HK-2 (cell line): Measurements from ENCODE around the gene GPRC5D.

Experiments used
- DNase-seq: peaks from one replicate; pipeline ENCODE4 v3.0.0-alpha.2; 2018; ENCODE audit not compliant: unreplicated experiment

GPRC5D gene

DNA sequence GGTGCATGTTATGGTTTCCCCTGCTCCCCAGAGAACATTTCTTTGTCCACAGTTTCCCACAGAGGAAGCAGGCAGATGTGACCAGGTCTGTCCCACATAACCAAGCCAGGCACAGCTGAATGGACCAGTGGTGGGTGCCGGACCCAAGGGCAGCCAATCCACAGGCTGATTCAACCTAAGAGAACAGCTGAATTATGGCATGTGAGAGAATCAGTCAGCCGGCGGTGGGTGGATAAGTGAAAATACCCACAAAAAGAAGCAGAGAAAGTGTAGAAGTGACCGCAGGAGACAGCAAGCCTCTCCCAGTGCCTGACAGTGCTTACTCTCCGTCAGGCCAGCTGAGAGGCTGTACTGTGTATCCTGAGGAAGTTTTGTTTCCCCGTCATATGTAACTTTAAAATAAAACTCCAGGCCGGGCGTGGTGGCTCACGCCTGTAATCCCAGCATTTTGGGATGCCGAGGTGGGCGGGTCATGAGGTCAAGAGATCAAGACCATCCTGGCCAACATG, 14.9 kb downstream of the GPRC5D start:
- no peak for DNase-seq

DNA sequence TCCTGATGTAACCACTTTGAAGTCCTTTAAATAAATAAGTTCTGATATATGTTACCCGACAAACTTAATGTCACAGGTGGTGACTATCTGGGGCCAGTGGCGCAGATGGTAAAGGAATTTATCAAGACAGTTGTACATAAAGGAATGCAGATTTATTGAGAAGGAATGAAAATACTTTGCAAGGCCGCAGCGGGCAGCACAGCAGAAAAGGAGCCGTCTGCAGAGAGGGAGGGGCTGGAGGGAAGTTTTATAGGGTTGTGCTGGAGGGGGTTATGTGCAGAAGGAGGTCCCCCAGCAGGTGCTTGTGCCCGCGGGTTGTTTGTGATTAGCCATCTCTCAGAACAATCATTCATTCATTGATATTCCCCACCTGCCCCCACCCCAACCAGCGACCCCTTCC, 17.4 kb downstream of the GPRC5D start:
- no peak for DNase-seq

DNA sequence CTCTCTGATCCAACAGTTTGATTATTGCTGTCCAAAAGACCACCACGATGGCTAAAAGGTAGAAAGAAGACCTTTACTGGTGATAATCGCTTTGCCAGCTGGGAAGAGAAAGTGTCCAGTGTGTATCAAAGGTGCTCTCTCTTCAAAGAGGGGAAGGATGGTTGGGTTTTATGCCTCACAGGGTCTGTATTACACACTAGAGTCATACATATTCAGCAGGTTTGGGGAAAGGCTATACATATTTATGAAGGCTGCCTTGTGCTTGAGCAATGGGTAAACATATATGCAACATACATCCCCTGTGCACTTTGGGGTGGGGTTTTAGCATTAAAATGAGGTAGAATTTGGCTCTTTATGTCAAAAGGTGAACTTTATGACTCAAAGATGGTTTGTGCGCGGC, 18.2 kb downstream of the GPRC5D start:
- no peak for DNase-seq

DNA sequence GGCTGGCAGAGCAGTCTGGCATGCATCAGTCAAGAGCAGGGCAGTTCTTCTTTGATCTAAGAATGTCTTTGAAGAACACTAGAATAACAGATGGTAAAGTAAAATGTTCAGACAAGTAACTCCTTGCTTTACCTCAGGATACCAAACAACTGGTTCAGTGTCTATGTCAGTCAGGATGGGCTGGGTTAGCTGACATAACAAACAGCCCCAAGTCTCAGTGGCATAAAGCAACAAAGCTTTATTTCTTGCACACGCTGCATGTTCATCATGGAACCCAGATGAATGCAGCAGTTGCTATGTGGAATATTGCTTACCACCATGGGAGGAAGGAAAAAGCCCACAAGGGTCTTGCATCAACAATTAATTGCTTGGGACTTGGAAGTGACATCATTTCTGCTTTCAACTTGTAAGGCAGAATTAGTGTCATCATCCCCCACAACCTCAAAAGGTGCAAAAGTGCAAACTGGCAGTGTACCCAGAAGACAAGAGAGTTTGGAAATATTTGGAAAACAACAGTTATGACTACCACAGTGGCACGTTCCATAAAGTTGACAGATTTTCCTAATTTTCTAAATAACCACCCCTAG, 21.2 kb downstream of the GPRC5D start:
- no peak for DNase-seq

DNA sequence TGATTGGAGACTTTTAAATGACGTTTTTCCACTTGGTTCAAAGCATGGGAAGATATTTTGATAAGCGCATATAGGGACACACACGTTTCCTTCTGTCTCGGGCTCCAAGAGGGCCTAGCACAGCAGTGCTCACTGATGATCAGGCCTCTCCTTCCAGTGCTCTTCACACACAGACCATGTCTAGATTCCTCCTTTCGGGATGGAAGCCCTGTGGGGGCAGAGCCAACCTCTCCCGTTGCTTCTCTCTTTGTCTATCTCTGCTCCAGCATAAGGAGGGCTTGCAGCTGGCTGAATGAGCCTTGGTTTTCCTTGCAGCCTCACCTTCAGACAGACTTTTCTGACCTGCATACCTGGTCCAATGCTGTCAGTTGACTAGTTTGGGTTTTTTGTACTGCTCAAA, 22.3 kb downstream of the GPRC5D start:
- DNase-seq: no peak

DNA sequence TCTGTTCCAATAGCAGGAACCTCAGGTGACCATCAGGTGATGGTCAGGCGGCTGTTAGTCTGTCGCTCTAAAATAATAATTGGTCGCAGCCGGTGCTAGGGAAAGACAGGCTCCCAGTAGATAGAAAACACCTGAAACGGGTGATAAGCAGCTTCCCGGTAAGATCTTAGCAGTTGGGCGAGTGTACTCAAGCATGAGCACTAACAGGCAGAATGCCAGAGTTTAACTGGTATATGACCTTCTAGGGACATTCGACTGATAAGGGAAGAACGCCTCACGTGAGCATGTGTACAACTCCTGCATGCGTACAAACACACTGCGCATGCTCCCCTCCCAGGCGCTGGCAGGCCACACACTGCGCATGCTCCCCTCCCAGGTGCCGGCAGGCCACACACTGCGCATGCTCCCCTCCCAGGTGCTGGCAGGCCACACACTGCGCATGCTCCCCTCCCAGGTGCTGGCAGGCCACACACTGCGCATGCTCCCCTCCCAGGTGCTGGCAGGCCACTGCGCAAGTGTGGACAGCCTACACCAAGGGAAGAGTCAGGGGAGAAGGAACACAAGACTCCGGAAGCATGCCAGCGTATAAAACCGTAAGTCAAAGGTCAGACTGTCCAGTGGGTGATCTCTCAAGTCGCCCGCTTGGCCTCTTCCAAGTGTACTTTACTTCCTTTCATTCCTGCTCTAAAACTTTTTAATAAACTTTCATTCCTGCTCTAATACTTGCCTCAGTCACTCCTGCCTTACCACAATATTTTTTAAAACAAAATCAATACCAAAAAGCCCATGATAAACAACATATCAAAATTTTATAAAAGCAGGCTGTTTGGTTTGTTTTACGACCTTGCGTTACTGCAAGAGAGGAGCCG, 24.5 kb downstream of the GPRC5D start:
- DNase-seq: no peak

DNA sequence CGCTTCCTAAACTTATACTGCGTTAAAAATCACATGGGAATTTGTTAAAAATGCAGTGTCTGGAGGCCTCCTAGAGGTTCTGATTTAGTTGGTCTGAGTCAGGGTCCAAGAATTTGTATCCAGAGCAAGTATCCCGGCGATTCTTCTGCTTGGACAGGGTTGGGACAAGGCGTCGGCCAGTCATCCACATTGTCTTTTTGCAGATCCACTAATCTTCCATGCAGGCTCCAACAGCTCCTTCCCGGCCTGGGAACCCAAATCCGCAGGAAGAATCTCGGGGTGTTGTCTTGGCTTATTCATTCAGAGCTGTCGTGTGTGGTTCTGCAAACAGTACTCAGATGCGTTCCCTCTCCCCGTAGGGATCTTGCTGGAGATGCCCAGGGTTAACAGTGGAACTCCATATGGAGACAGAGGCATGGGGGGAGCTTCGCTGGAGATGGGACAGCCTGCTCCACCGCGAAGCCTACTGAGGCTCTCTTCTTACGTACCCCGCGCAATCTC, 25.3 kb downstream of the GPRC5D start:
- no peak for DNase-seq

DNA sequence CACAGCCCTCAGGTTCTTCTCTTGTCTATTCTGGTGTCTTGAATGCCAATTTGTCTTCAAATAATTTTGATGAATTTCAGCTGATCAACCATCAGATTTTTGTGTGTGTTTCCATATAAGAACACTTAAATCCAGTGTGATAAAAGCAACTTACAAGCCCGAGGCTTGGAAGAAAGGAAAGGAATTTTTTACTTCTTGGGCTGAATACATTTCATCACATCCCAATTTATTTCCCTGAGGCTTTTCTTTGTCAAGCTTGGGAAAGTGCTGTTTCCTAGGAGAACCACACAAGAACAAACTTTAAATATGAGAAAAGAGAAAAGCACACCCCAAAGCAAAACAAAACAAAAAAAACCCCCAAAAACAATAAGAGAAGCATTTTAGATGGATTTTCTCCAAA, 26.6 kb downstream of the GPRC5D start:
- DNase-seq: no peak

DNA sequence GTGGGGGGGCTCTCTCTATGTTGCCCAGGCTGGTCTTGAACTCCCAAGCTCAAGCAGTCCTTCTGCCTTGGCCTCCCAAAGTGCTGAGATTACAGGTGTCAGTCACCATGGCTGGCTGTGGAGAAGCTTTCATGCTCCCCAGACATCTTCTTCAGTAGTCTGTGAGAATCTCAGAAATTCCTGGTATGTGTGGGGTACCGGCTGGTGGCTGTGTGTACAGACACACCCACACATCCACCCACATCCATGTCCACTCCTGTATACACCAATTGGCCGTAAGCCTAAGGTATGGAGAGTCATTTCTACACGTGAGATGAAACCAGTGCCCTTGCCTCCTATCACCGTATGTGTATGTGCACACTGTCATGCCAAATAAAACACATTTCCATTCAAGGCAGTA, 27.8 kb downstream of the GPRC5D start:
- DNase-seq: no peak

DNA sequence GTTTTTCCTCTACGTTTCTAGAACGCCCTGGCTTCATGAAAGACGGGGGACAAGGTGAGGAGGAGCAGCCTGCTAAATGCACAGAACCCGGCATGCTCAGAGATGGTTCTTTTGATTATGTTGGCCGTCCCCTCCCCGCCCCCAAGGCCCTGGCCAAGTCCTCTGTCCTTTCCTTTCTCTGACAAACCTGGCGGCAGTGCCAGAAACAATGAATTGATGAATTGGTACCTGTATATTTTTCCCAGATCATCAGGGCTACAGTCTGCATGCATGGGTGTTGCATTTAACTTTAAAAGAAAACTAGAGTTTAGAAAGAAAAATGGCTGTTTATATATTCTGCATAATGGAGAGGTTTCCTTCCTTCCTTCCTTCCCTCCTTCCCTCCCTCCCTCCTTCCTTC, 29.0 kb downstream of the GPRC5D start:
- no peak for DNase-seq

DNA sequence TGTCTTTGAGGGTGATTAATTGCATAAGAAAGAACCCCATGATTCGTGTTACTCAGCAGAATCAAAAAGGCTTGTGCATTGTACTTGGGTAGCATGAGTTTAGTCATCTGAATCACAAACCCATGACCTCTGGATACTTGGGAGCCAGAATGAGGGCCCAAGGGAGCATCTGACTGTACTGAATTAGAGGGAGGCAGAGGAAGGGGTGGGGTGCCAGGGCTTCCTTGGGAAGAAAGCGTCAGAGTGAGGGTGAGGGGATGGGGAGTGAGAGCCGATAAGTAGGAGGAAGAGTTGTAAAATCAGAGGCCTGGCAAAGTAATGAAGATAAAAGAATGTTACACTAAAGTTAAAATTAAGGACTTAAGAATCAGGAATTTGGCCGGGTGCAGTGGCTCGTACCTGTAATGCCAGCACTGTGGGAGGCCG, 29.8 kb downstream of the GPRC5D start:
- DNase-seq: no peak

DNA sequence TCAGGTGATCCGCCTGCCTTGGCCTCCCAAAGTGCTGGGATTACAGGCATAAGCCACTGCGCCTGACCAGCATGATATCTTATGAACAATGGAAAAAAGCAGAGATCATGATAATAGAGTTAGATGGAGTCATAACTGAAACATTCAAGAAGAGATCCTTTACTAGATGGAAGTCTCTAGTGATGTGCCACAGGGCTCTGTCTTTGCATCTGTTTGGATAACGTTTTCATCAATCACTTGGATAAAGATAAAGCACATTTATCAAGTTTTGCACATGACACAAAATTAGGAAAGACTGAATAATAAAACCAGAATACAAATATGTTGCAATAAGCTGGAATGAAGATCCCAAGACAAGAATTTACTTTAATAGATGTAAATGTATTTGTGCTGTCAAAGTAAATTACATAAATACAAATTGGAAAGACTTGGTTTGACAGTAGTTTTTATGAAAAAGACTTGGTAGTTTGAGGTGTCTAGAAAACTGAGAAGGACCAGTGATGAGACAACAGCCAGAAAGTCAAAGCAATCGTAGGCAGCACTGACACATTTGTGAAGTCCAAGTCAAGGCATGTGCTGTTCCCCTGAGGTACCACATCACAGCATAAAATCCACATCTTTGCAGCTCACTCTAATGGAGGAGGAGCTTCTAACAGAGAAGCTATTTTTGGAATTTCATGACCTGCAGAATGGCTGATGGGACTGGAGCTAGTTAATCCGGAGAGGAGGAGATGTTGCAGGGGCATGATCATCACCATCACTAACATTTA, 32.1 kb downstream of the GPRC5D start:
- no peak for DNase-seq

DNA sequence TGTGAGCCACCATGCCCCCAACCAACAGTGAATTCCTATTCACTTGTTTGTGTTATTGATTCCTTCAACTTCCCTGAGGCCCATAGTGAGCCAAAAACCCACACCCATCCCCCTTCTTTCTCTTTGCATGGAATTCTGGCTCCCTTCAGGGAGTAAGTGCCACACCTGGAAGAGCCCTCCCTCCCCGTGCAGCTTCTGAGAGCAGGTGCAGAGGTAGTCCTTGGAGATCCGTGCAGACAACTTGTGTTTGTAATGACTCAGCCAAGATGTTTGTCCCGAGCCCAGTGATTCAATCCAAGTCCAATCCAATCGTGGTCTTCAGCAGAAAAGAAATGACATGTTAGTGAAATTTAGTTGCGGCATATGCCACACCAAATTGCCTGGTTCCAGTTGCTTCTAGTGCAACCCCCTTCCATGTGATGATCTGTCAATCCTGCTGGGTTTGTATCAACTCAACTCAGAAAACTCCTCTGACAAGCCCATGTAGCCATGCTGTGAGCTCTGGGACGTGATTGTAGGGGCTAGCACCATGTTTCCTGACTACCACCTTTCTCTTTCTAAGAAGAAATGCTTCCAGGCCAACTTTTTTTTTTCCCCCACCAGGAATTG, 33.1 kb downstream of the GPRC5D start:
- no peak for DNase-seq

DNA sequence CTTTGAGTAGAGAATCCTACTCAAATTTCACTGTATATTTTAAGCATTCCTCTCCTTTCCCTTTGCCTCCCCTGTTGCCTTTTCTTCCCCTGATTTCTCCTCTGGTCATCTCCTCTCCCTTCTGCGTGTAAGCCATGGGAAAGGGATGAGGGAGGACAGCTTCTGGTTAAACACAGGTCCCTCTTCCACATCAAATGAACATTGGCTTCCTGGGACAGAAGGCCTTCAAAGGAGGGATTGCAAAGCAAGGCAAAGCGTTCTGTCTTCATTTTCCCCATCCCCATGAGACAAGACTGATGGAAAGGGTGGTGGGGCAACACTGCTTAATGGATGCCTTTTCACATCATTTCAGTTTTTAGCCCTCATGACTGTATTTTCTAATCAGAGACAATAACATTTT, 34.5 kb downstream of the GPRC5D start:
- DNase-seq: no peak

DNA sequence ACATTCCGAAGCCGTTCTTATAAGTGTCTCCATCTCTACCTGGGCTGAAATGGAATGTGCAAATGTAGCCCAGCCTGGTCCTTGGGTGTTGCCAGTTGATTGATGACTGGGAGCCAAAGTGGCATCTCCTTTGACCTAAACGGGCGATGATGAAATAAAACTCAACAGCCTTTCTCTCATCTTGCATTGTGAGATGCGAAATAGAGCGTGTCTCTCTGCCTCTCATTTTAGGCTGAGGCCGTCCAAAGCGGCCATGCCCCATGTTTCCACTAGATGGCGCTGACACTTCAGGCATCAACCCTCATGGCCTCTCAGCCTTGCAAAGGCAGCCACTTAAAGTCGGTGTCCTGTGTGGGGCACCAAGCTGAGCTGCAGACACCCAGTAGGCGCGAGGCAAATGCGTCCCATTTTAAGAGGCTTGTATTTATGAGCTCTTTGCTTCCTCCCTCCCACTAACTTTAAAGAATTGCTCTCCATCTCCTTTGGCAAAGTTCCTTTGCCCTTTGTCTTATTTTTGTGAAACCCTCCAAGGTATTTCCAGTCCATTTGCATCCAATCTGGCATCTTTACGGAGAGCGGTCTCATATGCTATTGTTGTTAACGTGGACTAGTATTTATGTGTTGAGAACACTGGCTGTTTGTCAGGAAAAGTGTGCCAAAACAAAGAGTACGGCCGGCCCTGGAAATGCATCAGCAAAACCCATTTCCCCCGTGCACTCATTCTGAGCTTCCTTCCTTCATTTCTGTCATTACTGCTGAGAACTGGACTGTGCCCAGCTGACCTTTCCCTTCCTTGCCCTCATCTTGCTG, 35.6 kb downstream of the GPRC5D start:
- peak; percentile 81 for DNase-seq

DNA sequence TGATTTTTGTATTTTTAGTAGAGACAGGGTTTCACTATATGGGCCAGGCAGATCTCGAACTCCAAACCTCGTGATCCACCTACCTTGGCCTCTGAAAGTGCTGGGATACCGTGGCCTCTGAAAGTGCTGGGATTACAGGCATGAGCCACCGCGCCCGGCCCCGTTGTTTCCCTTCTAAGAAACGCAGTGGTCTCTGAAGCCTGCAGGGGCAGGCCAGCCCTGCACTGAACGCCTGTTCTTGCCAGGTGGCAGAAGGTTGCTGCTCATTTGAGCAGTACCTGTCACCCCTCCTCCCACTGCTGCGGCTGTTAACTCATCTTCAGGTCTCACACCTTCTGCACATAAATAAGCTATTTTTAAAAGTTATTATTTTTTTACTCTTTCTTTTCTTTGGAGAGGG, 36.3 kb downstream of the GPRC5D start:
- DNase-seq: no peak

DNA sequence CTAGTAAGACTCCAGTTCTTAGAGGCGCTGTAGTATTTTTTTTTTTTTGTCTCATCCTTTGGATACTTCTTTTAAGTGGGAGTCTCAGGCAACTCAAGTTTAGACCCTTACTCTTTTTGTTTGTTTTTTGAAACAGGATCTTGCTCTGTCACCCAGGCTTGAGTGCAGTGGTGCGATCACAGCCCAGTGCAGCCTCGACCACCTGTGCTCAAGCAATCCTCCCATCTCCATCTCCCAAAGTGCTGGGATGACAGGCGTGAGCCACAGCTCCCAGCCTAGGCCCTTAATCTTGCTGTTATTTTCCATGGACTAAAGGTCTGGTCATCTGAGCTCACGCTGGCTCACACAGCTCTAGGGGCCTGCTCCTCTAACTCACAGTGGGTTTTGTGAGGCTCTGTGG, 39.3 kb downstream of the GPRC5D start:
- DNase-seq: no peak

DNA sequence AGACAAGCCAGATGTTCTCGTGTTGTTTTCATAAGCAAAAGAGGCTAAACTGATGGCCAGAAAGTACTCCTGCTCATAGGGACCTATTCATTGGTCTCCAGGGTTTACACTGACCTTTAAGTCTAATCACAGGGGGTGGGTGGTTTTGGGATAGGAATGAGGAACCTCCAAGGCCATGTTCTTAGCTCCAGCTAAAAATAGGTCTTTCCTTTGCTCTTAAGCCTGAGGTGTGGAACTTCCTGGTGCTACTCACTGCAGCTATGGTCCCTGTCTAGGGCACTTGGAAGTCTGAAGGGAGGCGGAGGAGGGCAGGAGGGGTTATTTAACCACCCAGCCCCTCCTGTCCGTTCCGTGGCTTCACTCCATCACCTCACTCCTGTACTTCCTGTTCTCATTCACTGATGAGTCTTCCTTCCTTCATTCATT, 42.0 kb downstream of the GPRC5D start:
- no peak for DNase-seq

DNA sequence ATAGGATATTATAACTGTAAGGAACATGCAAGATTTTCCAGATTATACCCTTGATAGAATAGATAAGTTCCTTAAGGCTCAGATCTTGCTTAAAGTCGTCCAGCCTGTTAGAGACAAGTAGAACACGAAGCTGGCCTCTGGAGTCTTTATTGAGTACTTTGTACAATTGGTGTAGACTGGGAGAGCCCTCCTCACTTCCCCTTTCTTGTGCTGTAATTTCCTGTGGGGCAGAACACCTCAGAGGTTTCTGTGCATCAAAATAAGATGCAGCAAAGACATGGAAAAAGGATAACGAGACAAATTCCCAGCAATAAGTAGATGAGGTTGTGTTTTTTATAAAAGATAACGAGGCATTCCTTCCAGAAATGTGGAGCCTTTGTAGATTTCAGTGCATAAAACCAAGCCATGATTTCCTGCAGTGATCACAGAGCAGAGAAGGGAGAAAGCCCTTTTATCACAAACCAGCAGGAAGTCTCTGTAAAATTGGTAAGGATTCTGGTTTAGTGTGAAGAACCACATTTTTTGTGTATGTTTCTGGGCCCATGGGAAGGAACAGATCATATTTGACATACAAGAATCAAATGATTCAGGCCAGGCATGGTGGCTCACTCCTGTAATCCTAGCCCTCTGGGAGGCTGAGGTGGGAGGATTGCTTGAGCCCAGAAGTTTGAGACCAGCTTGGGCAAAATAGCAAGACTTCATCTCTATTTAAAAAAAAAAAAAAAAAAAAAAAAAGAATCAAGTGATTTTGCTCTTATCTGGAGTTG, 42.6 kb downstream of the GPRC5D start:
- DNase-seq: no peak

DNA sequence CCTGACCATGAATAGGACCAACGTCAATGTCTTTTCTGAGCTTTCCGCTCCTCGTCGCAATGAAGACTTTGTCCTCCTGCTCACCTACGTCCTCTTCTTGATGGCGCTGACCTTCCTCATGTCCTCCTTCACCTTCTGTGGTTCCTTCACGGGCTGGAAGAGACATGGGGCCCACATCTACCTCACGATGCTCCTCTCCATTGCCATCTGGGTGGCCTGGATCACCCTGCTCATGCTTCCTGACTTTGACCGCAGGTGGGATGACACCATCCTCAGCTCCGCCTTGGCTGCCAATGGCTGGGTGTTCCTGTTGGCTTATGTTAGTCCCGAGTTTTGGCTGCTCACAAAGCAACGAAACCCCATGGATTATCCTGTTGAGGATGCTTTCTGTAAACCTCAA, 43.3 kb downstream of the GPRC5D start:
- DNase-seq: no peak
